HG03039 (cell line): ENCODE measurements around the gene DIP2C.

Experiments
- ATAC-seq: cut with Tn5 transposase; IDR thresholded peaks from one replicate; pipeline ENCODE4 v1.9.1; 2021; ENCODE audit warnings: mild to moderate bottlenecking, moderate library complexity; ENCODE audit not compliant: unreplicated experiment

DIP2C gene

GRCh38 chr10:507908-508444 lies 181.5 kb downstream of the DIP2C start:
- no peak for ATAC-seq

GRCh38 chr10:507355-507699 lies 182.1 kb downstream of the DIP2C start:
- no peak for ATAC-seq

GRCh38 chr10:506451-507354 lies 182.8 kb downstream of the DIP2C start:
- ATAC-seq, result no peak

- no peak for ATAC-seq
These were observed 184.0 kb downstream of the DIP2C start for GRCh38 chr10:505419-505818.

- ATAC-seq, result no peak
These were observed 184.7 kb downstream of the DIP2C start for GRCh38 chr10:504806-505205.

GRCh38 chr10:504121-504611 lies 185.3 kb downstream of the DIP2C start:
- no peak for ATAC-seq

- no peak for ATAC-seq
These were observed 187.9 kb downstream of the DIP2C start for GRCh38 chr10:501596-501995.

- ATAC-seq, result no peak
These were observed 188.6 kb downstream of the DIP2C start for GRCh38 chr10:500876-501275.

- ATAC-seq, result no peak
These were observed 189.5 kb downstream of the DIP2C start for GRCh38 chr10:499991-500390.

- no peak for ATAC-seq
These were observed 190.6 kb downstream of the DIP2C start for GRCh38 chr10:498760-499435.

- ATAC-seq, result no peak
These were observed 191.5 kb downstream of the DIP2C start for GRCh38 chr10:497898-498451.

- ATAC-seq, result no peak
These were observed 192.2 kb downstream of the DIP2C start for GRCh38 chr10:497289-497688.

GRCh38 chr10:494556-494955 lies 194.9 kb downstream of the DIP2C start:
- no peak for ATAC-seq

- ATAC-seq, result no peak
These were observed 195.3 kb downstream of the DIP2C start for GRCh38 chr10:494149-494542.

- no peak for ATAC-seq
These were observed 195.9 kb downstream of the DIP2C start for GRCh38 chr10:493391-494148.

- ATAC-seq, result no peak
These were observed 196.6 kb downstream of the DIP2C start for GRCh38 chr10:492836-493235.

GRCh38 chr10:491667-492424 lies 197.6 kb downstream of the DIP2C start:
- no peak for ATAC-seq

- no peak for ATAC-seq
These were observed 198.4 kb downstream of the DIP2C start for GRCh38 chr10:490891-491571.

- ATAC-seq, result no peak
These were observed 199.2 kb downstream of the DIP2C start for GRCh38 chr10:490256-490655.

- ATAC-seq, result no peak
These were observed 200.1 kb downstream of the DIP2C start for GRCh38 chr10:489330-489729.
